Natural killer cell (primary cell): ENCODE data around the gene THAP12. TPM values are rescaled to one million over a fixed set of nuclear protein-coding genes. Genes with fewer than 3 reads are reported as not detected.
A peak's percentile ranks its signal among the peaks of the same experiment; 100 is the strongest.

Experiments used
- ATAC-seq, 3 donors: fragments of 150-1000 bp in 2 of 3; fragments of 200-7000 bp in 1 of 3; cut with Tn5 transposase; 1 replicate in 1 of 3; 2 replicates in 2 of 3; pipeline ENCODE4 v1.10.0; 2021; ENCODE audit warnings: mild to moderate bottlenecking in 2 of 3, moderate library complexity in 2 of 3
- DNase-seq, 2 donors: peaks; one replicate each; pipeline versions ENCODE4 v3.0.0 to v3.0.0-alpha.2; 2013 to 2021; ENCODE audit warnings: mixed read lengths in 1 of 2
- H3K27ac ChIP-seq: one replicate; pipeline ENCODE4 v1.5.1; 2013; ENCODE audit warnings: mild to moderate bottlenecking, low read length
- H3K27me3 ChIP-seq: one replicate; pipeline ENCODE4 v1.6.1; 2013; ENCODE audit warnings: low read length; ENCODE audit not compliant: control insufficient read depth, insufficient read depth
- H3K36me3 ChIP-seq: one replicate; pipeline ENCODE4 v1.6.1; 2013; ENCODE audit warnings: low read length; ENCODE audit not compliant: control insufficient read depth, insufficient read depth
- H3K4me1 ChIP-seq: one replicate; pipeline ENCODE4 v1.6.1; 2013; ENCODE audit warnings: low read length; ENCODE audit not compliant: control insufficient read depth, insufficient read depth
- H3K4me3 ChIP-seq: one replicate; pipeline ENCODE4 v1.5.1; 2013; ENCODE audit warnings: low read length
- H3K9me3 ChIP-seq: one replicate; pipeline ENCODE4 v1.6.1; 2013; ENCODE audit warnings: low read length; ENCODE audit not compliant: control insufficient read depth, insufficient read depth
- H3K27ac Mint-ChIP-seq, 2 donors: one replicate each; pipeline ENCODE4 v1.8.0; 2022; ENCODE audit warnings: mild to moderate bottlenecking in 2 of 2, mixed read lengths in 2 of 2, moderate library complexity in 1 of 2
- H3K27me3 Mint-ChIP-seq, 2 donors: one replicate each; pipeline ENCODE4 v1.8.0; 2022; ENCODE audit warnings: low read depth in 2 of 2, mixed read lengths in 2 of 2
- H3K36me3 Mint-ChIP-seq: one replicate; pipeline ENCODE4 v1.8.0; 2022; ENCODE audit warnings: mixed read lengths
- H3K4me1 Mint-ChIP-seq, 2 donors: one replicate each; pipeline ENCODE4 v1.8.0; 2022; ENCODE audit warnings: mixed read lengths in 2 of 2
- H3K4me3 Mint-ChIP-seq: one replicate; pipeline ENCODE4 v1.8.0; 2022; ENCODE audit warnings: mild to moderate bottlenecking, moderate library complexity, mixed read lengths
- H3K9me3 Mint-ChIP-seq, 2 donors: one replicate each; pipeline ENCODE4 v1.8.0; 2022; ENCODE audit warnings: mixed read lengths in 2 of 2
- CTCF ChIP-seq: fragments of 200-600 bp; IDR thresholded peaks from one replicate; pipeline ENCODE4 v1.8.0; 2022; ENCODE audit warnings: antibody characterized with exemption
- WGBS: methylation state at CpG from one replicate; pipeline ENCODE4 v1.1.7; 2013; ENCODE audit warnings: missing lambda C conversion rate; ENCODE audit not compliant: insufficient coverage; 5-methylcytosine and 5-hydroxymethylcytosine counted together
- intact Hi-C: fragments of 100-400 bp; cut with micrococcal nuclease; formaldehyde crosslinking; loops from one replicate; pipeline ENCODE4 v1.14.2; 2022
- total RNA-seq, 4 donors: library from RNA; stranded (reverse); fragments of 120-200 nt in 1 of 4; gene quantifications; one replicate each; pipeline versions ENCODE4 v1.2.3 to v1.2.4, GENCODE V29; 2013 to 2022

The THAP12 gene, protein sequence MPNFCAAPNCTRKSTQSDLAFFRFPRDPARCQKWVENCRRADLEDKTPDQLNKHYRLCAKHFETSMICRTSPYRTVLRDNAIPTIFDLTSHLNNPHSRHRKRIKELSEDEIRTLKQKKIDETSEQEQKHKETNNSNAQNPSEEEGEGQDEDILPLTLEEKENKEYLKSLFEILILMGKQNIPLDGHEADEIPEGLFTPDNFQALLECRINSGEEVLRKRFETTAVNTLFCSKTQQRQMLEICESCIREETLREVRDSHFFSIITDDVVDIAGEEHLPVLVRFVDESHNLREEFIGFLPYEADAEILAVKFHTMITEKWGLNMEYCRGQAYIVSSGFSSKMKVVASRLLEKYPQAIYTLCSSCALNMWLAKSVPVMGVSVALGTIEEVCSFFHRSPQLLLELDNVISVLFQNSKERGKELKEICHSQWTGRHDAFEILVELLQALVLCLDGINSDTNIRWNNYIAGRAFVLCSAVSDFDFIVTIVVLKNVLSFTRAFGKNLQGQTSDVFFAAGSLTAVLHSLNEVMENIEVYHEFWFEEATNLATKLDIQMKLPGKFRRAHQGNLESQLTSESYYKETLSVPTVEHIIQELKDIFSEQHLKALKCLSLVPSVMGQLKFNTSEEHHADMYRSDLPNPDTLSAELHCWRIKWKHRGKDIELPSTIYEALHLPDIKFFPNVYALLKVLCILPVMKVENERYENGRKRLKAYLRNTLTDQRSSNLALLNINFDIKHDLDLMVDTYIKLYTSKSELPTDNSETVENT
- total RNA-seq = 10 to 100 TPM; 56.0 to 66.1 (median 64.3) TPM
- 108 TPM for total RNA-seq (2013)

- H3K4me3 ChIP-seq = peak within 1 kb of the TSS; percentile 58
- DNase-seq = peak; percentile 97 to 99
- peak; percentile 86 to 96 (median 87) for ATAC-seq
These were observed at the start of gene THAP12, which contains the start of gene GVQW3 for GRCh38 chr11:76380977-76381719. THAP12 (minus strand) TSS chr11:76381132; CDS start chr11:76380836, 296 bp downstream. GVQW3 (plus strand) TSS chr11:76381323; CDS start chr11:76381829, 506 bp downstream.

GRCh38 chr11:76426660-76427059 lies 45.7 kb upstream of the THAP12 start:
- Mint-ChIP-seq H3K4me1 (no peaks in the 10 kb centered on the region), H3K27ac (no peak overlapping the region), H3K4me3 (no peak overlapping the region), H3K27me3 (peaks cover 0 to 11% of the 10 kb centered on the region in 2 donors), H3K36me3 (no peaks in the 10 kb centered on the region), H3K9me3 (no peaks in the 10 kb centered on the region)
- Histone ChIP-seq H3K9me3 (no peaks in the 10 kb centered on the region), H3K27me3 (no peaks in the 10 kb centered on the region), H3K4me1 (no peaks in the 10 kb centered on the region), H3K27ac (no peak overlapping the region), H3K4me3 (no peak overlapping the region), H3K36me3 (no peaks in the 10 kb centered on the region)
- intact Hi-C loops = no loop called here
- ATAC-seq (no peak), DNase-seq (no peak)
- no peak for TF ChIP-seq CTCF

More at GRCh38 chr11:76380977-76381719, at the start of gene THAP12, which contains the start of gene GVQW3:
- Histone ChIP-seq H3K9me3 (no peaks in the 10 kb centered on the region), H3K27ac (peak within 1 kb of the TSS; percentile 68), H3K27me3 (no peaks in the 10 kb centered on the region), H3K4me1 (peaks cover 24% of the 10 kb centered on the region), H3K36me3 (no peaks in the 10 kb centered on the region)
- H3K27me3 Mint-ChIP-seq = no peaks in the 10 kb centered on the region
- intact Hi-C loops = loop anchor here (1.0 to 10.0 kb wide), 3 partner anchors 63 to 146 kb away; no protein-coding TSS in a partner anchor
- no peak for TF ChIP-seq CTCF
- peak within 1 kb of the TSS; percentile 91 to 93 for H3K27ac Mint-ChIP-seq
- H3K4me3 Mint-ChIP-seq = peak within 1 kb of the TSS; percentile 93
- H3K9me3 Mint-ChIP-seq = no peaks in the 10 kb centered on the region
- H3K4me1 Mint-ChIP-seq = peaks cover 34 to 64% of the 10 kb centered on the region in 2 donors
- under 1% methylated on average over 69 of the region's 69 CpGs for WGBS
- H3K36me3 Mint-ChIP-seq = no peaks in the 10 kb centered on the region

DNA sequence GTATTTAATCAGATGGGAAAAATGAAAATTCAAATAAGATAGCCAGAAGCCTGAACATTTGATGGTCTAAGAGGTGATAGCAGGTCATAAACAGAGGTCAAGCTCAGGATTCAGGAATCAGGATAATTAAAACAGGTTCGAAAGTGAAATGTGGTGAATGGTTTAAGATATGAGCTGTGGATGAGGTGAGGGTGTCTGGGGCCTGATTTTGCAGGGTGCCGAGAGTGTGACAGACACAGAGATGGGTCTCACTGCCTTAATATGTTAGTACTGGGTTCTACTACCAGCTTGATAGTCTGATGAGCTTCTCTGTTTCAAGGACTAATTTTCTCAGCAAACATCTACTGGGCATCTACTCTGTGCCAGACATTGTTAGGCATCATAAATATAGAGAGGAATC lies 44.0 kb upstream of the THAP12 start:
- no peaks in the 10 kb centered on the region for H3K4me1 Mint-ChIP-seq
- ATAC-seq = no peak
- TF ChIP-seq CTCF = no peak
- WGBS = 83% methylated on average over 2 of the region's 2 CpGs
- H3K9me3 Mint-ChIP-seq = no peaks in the 10 kb centered on the region
- H3K27me3 Mint-ChIP-seq = peaks cover 0 to 11% of the 10 kb centered on the region in 2 donors
- H3K36me3 Mint-ChIP-seq = no peaks in the 10 kb centered on the region
- Histone ChIP-seq H3K9me3 (no peaks in the 10 kb centered on the region), H3K4me3 (no peak overlapping the region), H3K36me3 (no peaks in the 10 kb centered on the region), H3K4me1 (no peaks in the 10 kb centered on the region), H3K27ac (no peak overlapping the region), H3K27me3 (no peaks in the 10 kb centered on the region)
- no peak overlapping the region for H3K4me3 Mint-ChIP-seq
- no peak for DNase-seq
- no peak overlapping the region for H3K27ac Mint-ChIP-seq
- intact Hi-C loops = no loop called here
